Osteocyte (in vitro differentiated cells): ENCODE measurements around the gene ANKRD33. TPM values are rescaled to one million over a fixed set of nuclear protein-coding genes. Genes with fewer than 3 reads are reported as not detected.

Experiments used
- DNase-seq: peaks from one replicate; pipeline ENCODE4 v3.0.0; 2021; ENCODE audit warnings: mixed read lengths; ENCODE audit not compliant: unreplicated experiment; ENCODE audit errors: extremely low spot score
- H3K27ac Mint-ChIP-seq: one replicate; pipeline ENCODE4 v1.8.0; 2021; ENCODE audit warnings: mild to moderate bottlenecking, mixed read lengths; ENCODE audit not compliant: unreplicated experiment
- H3K27me3 Mint-ChIP-seq: one replicate; pipeline ENCODE4 v1.8.0; 2021; ENCODE audit warnings: mixed read lengths; ENCODE audit not compliant: unreplicated experiment
- H3K36me3 Mint-ChIP-seq: one replicate; pipeline ENCODE4 v1.8.0; 2021; ENCODE audit warnings: mixed read lengths; ENCODE audit not compliant: unreplicated experiment
- H3K4me1 Mint-ChIP-seq: one replicate; pipeline ENCODE4 v1.8.0; 2021; ENCODE audit warnings: mixed read lengths; ENCODE audit not compliant: unreplicated experiment
- H3K4me3 Mint-ChIP-seq: one replicate; pipeline ENCODE4 v1.8.0; 2021; ENCODE audit warnings: mild to moderate bottlenecking, moderate library complexity, mixed read lengths; ENCODE audit not compliant: unreplicated experiment
- H3K9me3 Mint-ChIP-seq: one replicate; pipeline ENCODE4 v1.8.0; 2021; ENCODE audit warnings: mixed read lengths; ENCODE audit not compliant: unreplicated experiment
- total RNA-seq: library from RNA; stranded (reverse); gene quantifications from 2 replicates; pipeline ENCODE4 v1.2.1, GENCODE V29; 2021
- TF ChIP-seq, protein P1 (sequence below): fragments of 200-600 bp; sonication (generic); IDR thresholded peaks from 2 replicates; pipeline ENCODE4 v1.5.0; 2021; ENCODE audit warnings: antibody characterized with exemption, mild to moderate bottlenecking, moderate library complexity

Gene ANKRD33
- total RNA-seq, 1 donor from 2014 or later: not detected

DNA sequence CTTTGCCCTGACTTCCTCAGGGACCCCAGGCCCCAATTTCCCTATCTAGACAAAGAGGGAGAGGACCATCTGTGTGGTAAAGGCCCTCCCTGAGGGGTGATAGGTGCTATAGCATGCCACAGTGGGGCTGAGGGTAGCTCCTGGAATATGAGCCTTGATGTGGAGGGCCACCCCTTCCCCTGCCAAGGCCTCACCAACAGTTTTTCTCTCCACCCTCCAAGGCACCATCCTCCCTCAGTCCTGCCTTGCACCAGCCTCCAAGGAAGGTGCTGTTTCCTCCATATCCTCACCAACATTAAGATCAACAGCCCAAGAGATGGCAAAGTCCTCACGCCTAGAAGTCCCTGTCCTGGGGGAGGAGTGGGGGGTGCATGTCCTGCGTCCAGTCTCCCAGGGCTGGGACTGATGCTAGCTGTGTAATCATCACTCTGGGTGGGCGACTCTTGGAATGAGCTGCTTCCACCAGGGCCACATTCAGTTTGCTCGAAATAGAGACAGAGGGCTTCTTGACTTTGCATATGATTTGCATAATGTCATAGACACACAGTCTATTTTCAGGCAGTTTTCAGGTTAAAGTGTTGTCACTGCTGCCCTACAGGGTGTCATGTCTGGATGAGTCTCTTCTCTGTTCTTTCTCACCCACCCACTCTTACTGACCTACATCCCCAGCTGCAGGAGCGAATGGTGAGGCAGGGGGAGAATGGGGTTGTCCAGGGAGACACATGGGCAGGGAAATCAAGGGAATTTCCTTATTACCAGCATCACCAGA, 36.8 kb downstream of the ANKRD33 start:
- TF ChIP-seq, protein P1, sequence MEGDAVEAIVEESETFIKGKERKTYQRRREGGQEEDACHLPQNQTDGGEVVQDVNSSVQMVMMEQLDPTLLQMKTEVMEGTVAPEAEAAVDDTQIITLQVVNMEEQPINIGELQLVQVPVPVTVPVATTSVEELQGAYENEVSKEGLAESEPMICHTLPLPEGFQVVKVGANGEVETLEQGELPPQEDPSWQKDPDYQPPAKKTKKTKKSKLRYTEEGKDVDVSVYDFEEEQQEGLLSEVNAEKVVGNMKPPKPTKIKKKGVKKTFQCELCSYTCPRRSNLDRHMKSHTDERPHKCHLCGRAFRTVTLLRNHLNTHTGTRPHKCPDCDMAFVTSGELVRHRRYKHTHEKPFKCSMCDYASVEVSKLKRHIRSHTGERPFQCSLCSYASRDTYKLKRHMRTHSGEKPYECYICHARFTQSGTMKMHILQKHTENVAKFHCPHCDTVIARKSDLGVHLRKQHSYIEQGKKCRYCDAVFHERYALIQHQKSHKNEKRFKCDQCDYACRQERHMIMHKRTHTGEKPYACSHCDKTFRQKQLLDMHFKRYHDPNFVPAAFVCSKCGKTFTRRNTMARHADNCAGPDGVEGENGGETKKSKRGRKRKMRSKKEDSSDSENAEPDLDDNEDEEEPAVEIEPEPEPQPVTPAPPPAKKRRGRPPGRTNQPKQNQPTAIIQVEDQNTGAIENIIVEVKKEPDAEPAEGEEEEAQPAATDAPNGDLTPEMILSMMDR: no peak
- peaks cover 7% of the 10 kb centered on the region for H3K4me1 Mint-ChIP-seq
- no peaks in the 10 kb centered on the region for H3K36me3 Mint-ChIP-seq
- no peaks in the 10 kb centered on the region for H3K9me3 Mint-ChIP-seq
- no peak overlapping the region for H3K4me3 Mint-ChIP-seq
- DNase-seq: no peak
- H3K27ac Mint-ChIP-seq: no peak overlapping the region
- peaks cover 2% of the 10 kb centered on the region for H3K27me3 Mint-ChIP-seq

DNA sequence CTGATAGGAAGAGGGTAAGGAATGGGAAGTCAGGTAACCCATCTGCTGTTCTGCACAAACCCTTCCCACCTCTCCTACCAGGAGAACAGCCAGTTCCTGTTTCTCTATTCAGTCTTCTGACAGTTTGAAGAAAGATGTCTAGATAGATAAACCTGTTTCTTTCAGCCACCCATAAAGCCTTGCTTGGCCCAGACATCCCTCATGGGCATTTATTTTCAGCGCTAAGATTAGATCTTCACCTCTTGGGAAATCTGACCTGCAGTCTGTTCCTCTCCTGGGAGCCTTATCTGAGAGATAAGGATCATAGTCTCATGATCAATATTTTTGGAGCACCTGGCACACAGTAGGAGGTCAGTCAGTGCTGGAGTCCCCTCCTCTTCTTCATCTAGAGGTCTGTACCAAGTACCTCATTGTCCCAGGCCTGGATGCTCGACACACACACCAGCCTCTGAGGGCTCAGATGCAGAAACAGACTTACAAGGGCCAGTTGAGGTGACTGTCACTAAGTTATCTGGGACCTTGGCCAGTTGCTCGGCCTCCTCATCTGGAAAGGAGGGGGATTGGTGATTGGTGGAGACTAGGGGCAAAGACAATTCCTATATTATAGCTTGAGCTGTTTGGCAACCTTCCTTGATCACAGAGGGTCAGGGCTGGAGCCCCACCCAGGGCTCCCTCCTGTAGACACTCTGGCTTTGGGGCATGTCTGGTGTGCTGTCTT, 37.6 kb downstream of the ANKRD33 start:
- Mint-ChIP-seq H3K36me3 (no peaks in the 10 kb centered on the region), H3K9me3 (no peaks in the 10 kb centered on the region), H3K4me3 (no peak overlapping the region), H3K4me1 (peaks cover 7% of the 10 kb centered on the region), H3K27me3 (peaks cover 5% of the 10 kb centered on the region), H3K27ac (no peak overlapping the region)
- no peak for DNase-seq
- TF ChIP-seq, protein P1: no peak

DNA sequence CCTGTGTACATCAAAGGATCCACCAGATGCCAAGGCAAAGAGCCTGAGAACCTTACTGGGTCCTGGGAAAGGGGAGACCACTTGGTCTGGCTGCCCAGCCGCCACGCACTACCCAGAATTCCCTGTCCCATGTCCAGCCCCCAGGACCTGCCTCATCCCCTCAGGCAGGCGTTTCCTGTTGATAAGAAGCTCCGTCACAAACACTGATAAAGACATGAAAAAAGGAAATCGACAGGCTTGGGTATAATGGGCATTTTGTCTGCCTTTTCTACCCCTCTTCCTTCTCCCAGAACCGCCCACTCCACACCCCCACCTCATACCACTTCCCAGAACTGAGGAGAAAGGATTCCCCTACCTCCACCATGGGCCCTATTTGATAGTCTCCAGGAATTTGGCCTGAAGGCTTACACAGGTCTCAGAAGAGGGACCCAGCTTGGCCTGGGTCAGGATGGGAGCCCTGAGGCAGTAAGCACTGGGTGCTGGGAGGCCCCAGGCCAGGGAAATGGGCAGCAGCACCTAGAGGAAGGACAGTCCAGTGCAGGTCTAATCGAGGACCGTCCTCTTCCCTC, 38.2 kb downstream of the ANKRD33 start:
- no peak overlapping the region for H3K27ac Mint-ChIP-seq
- H3K9me3 Mint-ChIP-seq: no peaks in the 10 kb centered on the region
- no peaks in the 10 kb centered on the region for H3K36me3 Mint-ChIP-seq
- peaks cover 10% of the 10 kb centered on the region for H3K27me3 Mint-ChIP-seq
- DNase-seq: no peak
- H3K4me3 Mint-ChIP-seq: no peak overlapping the region
- peaks cover 7% of the 10 kb centered on the region for H3K4me1 Mint-ChIP-seq
- TF ChIP-seq, protein P1: no peak

DNA sequence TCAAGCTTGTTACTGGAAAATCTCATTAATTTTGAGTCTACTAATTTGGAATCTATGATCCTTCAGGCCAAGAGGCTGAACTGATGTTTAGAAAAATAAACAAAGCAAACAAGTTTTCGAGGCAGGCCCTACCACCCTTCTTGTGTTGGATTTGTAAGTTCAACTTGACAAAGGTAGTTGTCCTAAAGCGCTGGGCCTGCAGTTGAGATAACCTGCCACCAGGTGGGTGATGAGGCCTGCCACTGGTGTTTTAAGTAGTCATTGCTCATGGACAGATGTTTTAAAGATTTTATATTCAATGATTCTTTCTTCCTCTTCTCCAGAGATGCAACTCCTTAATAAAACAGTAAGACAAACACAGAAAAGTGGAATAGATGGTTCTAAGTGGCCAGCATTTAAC, 38.8 kb downstream of the ANKRD33 start:
- DNase-seq: no peak
- H3K27ac Mint-ChIP-seq: no peak overlapping the region
- peaks cover 7% of the 10 kb centered on the region for H3K4me1 Mint-ChIP-seq
- no peaks in the 10 kb centered on the region for H3K9me3 Mint-ChIP-seq
- peaks cover 13% of the 10 kb centered on the region for H3K27me3 Mint-ChIP-seq
- TF ChIP-seq, protein P1: peak; percentile 27
- H3K36me3 Mint-ChIP-seq: no peaks in the 10 kb centered on the region
- no peak overlapping the region for H3K4me3 Mint-ChIP-seq
